HepG2 (cell line): ENCODE data around the gene RANBP3. TPM values are rescaled to one million over a fixed set of nuclear protein-coding genes. Genes with fewer than 3 reads are reported as not detected.

Source experiments
- BCLAF1 ChIP-seq: fragments of 450-650 bp; IDR thresholded peaks from 2 replicates; pipeline ENCODE4 v1.6.1; 2017; ENCODE audit warnings: mild to moderate bottlenecking
- FOXJ3 ChIP-seq: sonication (generic); formaldehyde crosslinking; IDR thresholded peaks from 2 replicates; pipeline ENCODE4 v1.4.0; 2020; ENCODE audit warnings: missing genetic modification reagents, mild to moderate bottlenecking, borderline replicate concordance
- GATA4 ChIP-seq: sonication (generic); IDR thresholded peaks from 2 replicates; pipeline ENCODE4 v1.6.1; 2016; ENCODE audit warnings: antibody characterized with exemption, low read depth, borderline replicate concordance
- PAF1 ChIP-seq: IDR thresholded peaks from 2 replicates; pipeline ENCODE4 v1.6.1; 2016; ENCODE audit warnings: missing genetic modification reagents, missing compliant biosample characterization
- REXO4 ChIP-seq: sonication (generic); formaldehyde crosslinking; IDR thresholded peaks from 2 replicates; pipeline ENCODE4 v1.8.0; 2022; ENCODE audit warnings: missing genetic modification reagents, mild to moderate bottlenecking, borderline replicate concordance
- RNF219 ChIP-seq: sonication (generic); formaldehyde crosslinking; IDR thresholded peaks from 2 replicates; pipeline ENCODE4 v1.5.0; 2020; ENCODE audit warnings: mild to moderate bottlenecking, missing genetic modification reagents
- THAP9 ChIP-seq: sonication (generic); formaldehyde crosslinking; IDR thresholded peaks from 2 replicates; pipeline ENCODE4; 2020; ENCODE audit warnings: missing genetic modification reagents, mild to moderate bottlenecking, borderline replicate concordance
- THRA ChIP-seq: sonication (generic); formaldehyde crosslinking; IDR thresholded peaks from 2 replicates; pipeline ENCODE4 v1.4.0; 2020; ENCODE audit warnings: missing genetic modification reagents, borderline replicate concordance
- U2AF2 ChIP-seq: fragments of 200-400 bp; formaldehyde crosslinking; IDR thresholded peaks from 2 replicates; pipeline ENCODE4 v1.6.1; 2017; ENCODE audit warnings: low read depth, mild to moderate bottlenecking, low read length
- ZBTB49 ChIP-seq: sonication (generic); formaldehyde crosslinking; IDR thresholded peaks from 2 replicates; pipeline ENCODE4 v1.4.0; 2020; ENCODE audit warnings: missing genetic modification reagents, borderline replicate concordance
- ZSCAN29 ChIP-seq: sonication (generic); formaldehyde crosslinking; conservative IDR thresholded peaks from 2 replicates; pipeline ENCODE4 v1.4.0; 2020; ENCODE audit warnings: mild to moderate bottlenecking, missing genetic modification reagents
- polyA plus RNA-seq, 8 experiments: library from polyadenylated mRNA; depleted of rRNA in 3 of 8; stranded (reverse) in 7 of 8; unstranded in 1 of 8; fragments of >200 nt; fragmentation: Illumina TruSeq in 4 of 8; extraction: Trizol in 4 of 8; gene quantifications; 2 replicates each; pipeline versions ENCODE4 v1.2.1 to v1.2.3, GENCODE V29; 2011 to 2016; ENCODE audit warnings: low read depth in 4 of 8, missing spikeins in 1 of 8, mixed read lengths in 1 of 8; ENCODE audit not compliant: insufficient read depth in 1 of 8
- total RNA-seq, 5 experiments: library from RNA; depleted of rRNA; stranded (reverse); fragments of >200 nt; fragmentation: Illumina TruSeq; extraction: Trizol; gene quantifications; 2 replicates each; pipeline ENCODE4 v1.2.3, GENCODE V29; 2016; ENCODE audit warnings: low read depth in 1 of 5

The RANBP3 gene
- total and polyA plus RNA-seq, 2 of the 13 experiments (the other 11 are each of a cell fraction or from before 2014, with no cell fraction given) = 39.5 to 149 TPM

GRCh38 chr19:5977785-5978605, at the start of gene RANBP3 (continued):
- TF ChIP-seq BCLAF1 = no peak
- peak; percentile 98 for TF ChIP-seq ZBTB49
- peak; percentile 94; the same call in 1 of the 2 replicates for TF ChIP-seq THRA (CRISPR knock-in tag)
- TF ChIP-seq FOXJ3 (CRISPR knock-in tag) = peak; percentile 89
- TF ChIP-seq ZSCAN29 (CRISPR knock-in tag) = peak; percentile 98
- peak; percentile 100 for TF ChIP-seq RNF219 (CRISPR knock-in tag)
- no peak for TF ChIP-seq U2AF2
- TF ChIP-seq GATA4 = no peak
- no peak for TF ChIP-seq PAF1 (CRISPR knock-in tag)
- peak; percentile 98 for TF ChIP-seq THAP9 (CRISPR knock-in tag)
- TF ChIP-seq REXO4 (CRISPR knock-in tag) = peak; percentile 99; the same call in 1 of the 2 replicates
